Measurements from ENCODE around the gene PHAF1. TPM values are rescaled to one million over a fixed set of nuclear protein-coding genes. Genes with fewer than 3 reads are reported as not detected.

PHAF1 gene
- total RNA-seq (2022) = 21.4 and 21.9 TPM in 2 replicates
- Bru-seq, nascent RNA = percentile 61 among the genes with signal in this experiment
- BruChase-seq, experiment 1, labeled RNA remaining after a 6-hour chase = percentile 62 among the genes with signal in this experiment
- BruChase-seq, experiment 2, labeled RNA remaining after a 2-hour chase = percentile 66 among the genes with signal in this experiment
- long read RNA-seq, transcript C16orf70-201 (16 exons, 2,865 nt) = major isoform, 8 of 22 reads
- long read RNA-seq, partial matches to known transcripts = 4 of 22 reads
- long read RNA-seq, other reads (novel, unspliced or antisense) = 7 of 22 reads

- Mint-ChIP-seq H3K9me3 (ENCODE audit: low read depth, unreplicated experiment) (no peaks in the 10 kb centered on the region), H3K27ac (ENCODE audit: unreplicated experiment) (peak within 1 kb of the TSS; percentile 72), H3K4me3 (ENCODE audit: low read depth, unreplicated experiment) (peak within 1 kb of the TSS; percentile 91), H3K27me3 (ENCODE audit: unreplicated experiment) (no peaks in the 10 kb centered on the region), H3K4me1 (ENCODE audit: low read depth, unreplicated experiment) (peaks cover 21% of the 10 kb centered on the region), H3K36me3 (ENCODE audit: insufficient read depth, unreplicated experiment) (peaks cover 24% of the 10 kb centered on the region)
- no peak for TF ChIP-seq CTCF (IDR thresholded peaks at IDR 0.05; ENCODE audit: unreplicated experiment)
- no TSS peak for BruUV-seq (replicated peaks)
- CTCF ChIA-PET = interaction anchor here (0.5 to 0.8 kb wide), 4 partner anchors 24 to 209 kb away, joined by 3 to 5 read pairs (median 4); no protein-coding TSS in a partner anchor
- intact Hi-C loops (cut with micrococcal nuclease; ENCODE audit: unreplicated experiment) = loop anchor here (5.0 kb wide), 1 partner anchor 53 kb away; the partner anchor contains the start of gene HSF4
- peak; percentile 99 for DNase-seq
Measured at GRCh38 chr16:67109407-67110135, at the start of gene PHAF1. PHAF1 (plus strand) TSS chr16:67109941; CDS start chr16:67110176, 235 bp downstream.

- Mint-ChIP-seq H3K27me3 (ENCODE audit: unreplicated experiment) (no peaks in the 10 kb centered on the region), H3K4me3 (ENCODE audit: low read depth, unreplicated experiment) (no peak overlapping the region), H3K36me3 (ENCODE audit: insufficient read depth, unreplicated experiment) (peaks cover 13% of the 10 kb centered on the region), H3K9me3 (ENCODE audit: low read depth, unreplicated experiment) (no peaks in the 10 kb centered on the region), H3K27ac (ENCODE audit: unreplicated experiment) (no peak overlapping the region), H3K4me1 (ENCODE audit: low read depth, unreplicated experiment) (peaks cover 9% of the 10 kb centered on the region)
- BruUV-seq (replicated peaks) = no TSS peak
- TF ChIP-seq CTCF (IDR thresholded peaks at IDR 0.05; ENCODE audit: unreplicated experiment) = no peak
- DNase-seq = no peak
- intact Hi-C loops (cut with micrococcal nuclease; ENCODE audit: unreplicated experiment) = no loop called here
- CTCF ChIA-PET = no interaction called here
Measured at GRCh38 chr16:67063008-67063407, 46.7 kb upstream of the PHAF1 start.

DNA sequence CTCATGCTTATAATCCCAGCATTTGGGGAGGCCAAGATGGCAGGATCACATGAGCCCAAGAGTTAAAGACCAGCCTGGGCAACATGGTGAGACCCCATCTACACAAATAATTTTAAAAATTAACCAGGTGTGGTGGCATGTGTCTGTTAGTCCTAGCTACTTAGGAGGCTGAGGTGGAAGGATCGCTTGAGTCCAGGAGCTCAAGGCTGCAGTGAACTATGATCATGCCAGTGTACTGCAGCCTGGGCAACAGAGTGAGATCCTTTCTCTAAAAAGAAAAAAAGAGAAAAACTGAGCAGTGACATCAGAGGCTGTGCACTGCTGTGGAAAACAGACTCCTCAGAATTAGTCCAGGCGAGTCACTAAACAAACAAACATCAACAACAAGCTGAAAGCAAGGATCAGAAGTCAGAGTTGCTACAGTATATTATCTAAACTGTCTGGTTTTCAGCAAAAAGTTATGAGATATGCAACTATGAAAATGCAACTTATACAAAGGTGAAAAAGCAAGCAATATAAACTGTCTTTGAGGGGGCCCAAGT is 41.5 kb upstream of the PHAF1 start:
- Mint-ChIP-seq H3K4me3 (ENCODE audit: low read depth, unreplicated experiment) (no peak overlapping the region), H3K27me3 (ENCODE audit: unreplicated experiment) (no peaks in the 10 kb centered on the region), H3K4me1 (ENCODE audit: low read depth, unreplicated experiment) (peaks cover under 1% of the 10 kb centered on the region), H3K9me3 (ENCODE audit: low read depth, unreplicated experiment) (no peaks in the 10 kb centered on the region), H3K36me3 (ENCODE audit: insufficient read depth, unreplicated experiment) (peaks cover 28% of the 10 kb centered on the region), H3K27ac (ENCODE audit: unreplicated experiment) (no peak overlapping the region)
- BruUV-seq (replicated peaks) = no TSS peak
- DNase-seq = no peak
- intact Hi-C loops (cut with micrococcal nuclease; ENCODE audit: unreplicated experiment) = no loop called here
- no peak for TF ChIP-seq CTCF (IDR thresholded peaks at IDR 0.05; ENCODE audit: unreplicated experiment)
- CTCF ChIA-PET = interaction anchor here (0.5 to 0.8 kb wide), 3 partner anchors 15 to 50 kb away, joined by 3 to 13 read pairs (median 5); no protein-coding TSS in a partner anchor

- BruUV-seq (replicated peaks) = no TSS peak
- H3K36me3 Mint-ChIP-seq (ENCODE audit: insufficient read depth, unreplicated experiment) = peaks cover 33% of the 10 kb centered on the region
- no peak overlapping the region for H3K27ac Mint-ChIP-seq (ENCODE audit: unreplicated experiment)
- CTCF ChIA-PET = no interaction called here
- H3K9me3 Mint-ChIP-seq (ENCODE audit: low read depth, unreplicated experiment) = no peaks in the 10 kb centered on the region
- H3K4me3 Mint-ChIP-seq (ENCODE audit: low read depth, unreplicated experiment) = no peak overlapping the region
- DNase-seq = no peak
- no peaks in the 10 kb centered on the region for H3K27me3 Mint-ChIP-seq (ENCODE audit: unreplicated experiment)
- TF ChIP-seq CTCF (IDR thresholded peaks at IDR 0.05; ENCODE audit: unreplicated experiment) = no peak
- intact Hi-C loops (cut with micrococcal nuclease; ENCODE audit: unreplicated experiment) = no loop called here
- H3K4me1 Mint-ChIP-seq (ENCODE audit: low read depth, unreplicated experiment) = no peaks in the 10 kb centered on the region
Measured at GRCh38 chr16:67071476-67072048, 38.2 kb upstream of the PHAF1 start.

All from Calu3 (cell line).